ENCODE data around the gene BZW2.

DNA sequence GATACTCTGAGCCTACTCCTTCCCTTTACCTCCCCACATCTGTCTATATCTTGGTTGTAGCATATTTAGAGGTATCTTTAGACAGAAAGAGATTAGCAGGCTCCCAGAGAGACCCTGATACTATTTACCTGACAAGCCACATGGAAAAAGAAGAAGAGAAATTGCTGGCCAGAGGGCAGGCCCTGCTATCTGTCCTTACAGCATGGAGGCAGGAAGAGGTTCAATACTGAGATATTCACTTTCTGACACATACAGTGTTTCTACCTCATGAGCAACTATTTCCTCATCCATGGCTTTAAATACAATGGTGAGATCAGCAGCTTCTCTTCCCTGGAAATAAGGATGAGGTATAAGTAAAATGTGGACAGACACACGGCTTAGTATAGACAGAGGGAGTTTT lies 73.7 kb downstream of the BZW2 start:
- TF ChIP-seq, protein P1, sequence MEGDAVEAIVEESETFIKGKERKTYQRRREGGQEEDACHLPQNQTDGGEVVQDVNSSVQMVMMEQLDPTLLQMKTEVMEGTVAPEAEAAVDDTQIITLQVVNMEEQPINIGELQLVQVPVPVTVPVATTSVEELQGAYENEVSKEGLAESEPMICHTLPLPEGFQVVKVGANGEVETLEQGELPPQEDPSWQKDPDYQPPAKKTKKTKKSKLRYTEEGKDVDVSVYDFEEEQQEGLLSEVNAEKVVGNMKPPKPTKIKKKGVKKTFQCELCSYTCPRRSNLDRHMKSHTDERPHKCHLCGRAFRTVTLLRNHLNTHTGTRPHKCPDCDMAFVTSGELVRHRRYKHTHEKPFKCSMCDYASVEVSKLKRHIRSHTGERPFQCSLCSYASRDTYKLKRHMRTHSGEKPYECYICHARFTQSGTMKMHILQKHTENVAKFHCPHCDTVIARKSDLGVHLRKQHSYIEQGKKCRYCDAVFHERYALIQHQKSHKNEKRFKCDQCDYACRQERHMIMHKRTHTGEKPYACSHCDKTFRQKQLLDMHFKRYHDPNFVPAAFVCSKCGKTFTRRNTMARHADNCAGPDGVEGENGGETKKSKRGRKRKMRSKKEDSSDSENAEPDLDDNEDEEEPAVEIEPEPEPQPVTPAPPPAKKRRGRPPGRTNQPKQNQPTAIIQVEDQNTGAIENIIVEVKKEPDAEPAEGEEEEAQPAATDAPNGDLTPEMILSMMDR (IDR thresholded peaks at IDR 0.05; ENCODE audit: insufficient read depth, low read depth, low read length), result no peak
- no peak for TF ChIP-seq EZH2 (IDR thresholded peaks at IDR 0.05; ENCODE audit: insufficient read depth, low read length)
